Activated naive CD8-positive, alpha-beta T cell (primary cell): ENCODE results near the gene MSRB1.

Experiments
- H3K27ac Mint-ChIP-seq: one replicate; pipeline ENCODE4 v1.8.0; 2021; ENCODE audit warnings: mixed read lengths
- H3K27me3 Mint-ChIP-seq: one replicate; pipeline ENCODE4 v1.8.0; 2021; ENCODE audit warnings: mixed read lengths
- H3K36me3 Mint-ChIP-seq: one replicate; pipeline ENCODE4 v1.8.0; 2021; ENCODE audit warnings: mixed read lengths
- H3K4me1 Mint-ChIP-seq: one replicate; pipeline ENCODE4 v1.8.0; 2021; ENCODE audit warnings: low read depth, mixed read lengths
- H3K4me3 Mint-ChIP-seq: one replicate; pipeline ENCODE4 v1.8.0; 2021; ENCODE audit warnings: mild to moderate bottlenecking, mixed read lengths
- H3K9me3 Mint-ChIP-seq: one replicate; pipeline ENCODE4 v1.8.0; 2021; ENCODE audit warnings: low read depth, mixed read lengths

The MSRB1 gene

GRCh38 chr16:1895068-1895467, 47.9 kb downstream of the MSRB1 start:
- Mint-ChIP-seq H3K27ac (no peak overlapping the region), H3K9me3 (no peaks in the 10 kb centered on the region), H3K36me3 (no peaks in the 10 kb centered on the region), H3K4me1 (no peaks in the 10 kb centered on the region), H3K27me3 (peaks cover 9% of the 10 kb centered on the region), H3K4me3 (no peak overlapping the region)

- peaks cover 12% of the 10 kb centered on the region for H3K27me3 Mint-ChIP-seq
- H3K9me3 Mint-ChIP-seq, result no peaks in the 10 kb centered on the region
- no peak overlapping the region for H3K27ac Mint-ChIP-seq
- no peaks in the 10 kb centered on the region for H3K4me1 Mint-ChIP-seq
- no peaks in the 10 kb centered on the region for H3K36me3 Mint-ChIP-seq
- H3K4me3 Mint-ChIP-seq, result no peak overlapping the region
Measured at GRCh38 chr16:1890708-1891050, 52.3 kb downstream of the MSRB1 start.

- H3K36me3 Mint-ChIP-seq, result no peaks in the 10 kb centered on the region
- H3K4me1 Mint-ChIP-seq, result no peaks in the 10 kb centered on the region
- H3K4me3 Mint-ChIP-seq, result no peak overlapping the region
- no peak overlapping the region for H3K27ac Mint-ChIP-seq
- H3K27me3 Mint-ChIP-seq, result peaks cover 12% of the 10 kb centered on the region
- no peaks in the 10 kb centered on the region for H3K9me3 Mint-ChIP-seq
Measured at GRCh38 chr16:1890024-1890707, 52.8 kb downstream of the MSRB1 start.
